OCI-LY3 (cell line): ENCODE data around the gene SYT7.

Source experiments
- H2AFZ ChIP-seq: fragments of 200-600, 300-600 bp; shearing (Covaris generic); 2 replicates; pipeline ENCODE4 v1.6.0; 2014; ENCODE audit warnings: antibody characterized with exemption, low read depth, low read length
- H3K27ac ChIP-seq: fragments of 200-600, 300-600 bp; sonication (generic); 2 replicates; pipeline ENCODE4 v1.5.1; 2014; ENCODE audit warnings: mild to moderate bottlenecking, low read length, moderate library complexity, mixed read lengths
- H3K27me3 ChIP-seq: fragments of 200-600, 300-600 bp; sonication (generic); 2 replicates; pipeline ENCODE4 v1.6.1; 2014; ENCODE audit warnings: low read depth, low read length, mixed read lengths
- H3K36me3 ChIP-seq: fragments of 200-600, 300-600 bp; sonication (generic); replicated peaks from 2 replicates; pipeline ENCODE3; 2014; ENCODE audit warnings: low read depth, low read length, mixed read lengths
- H3K4me1 ChIP-seq: fragments of 300-600, 200-600 bp; sonication (generic); 2 replicates; pipeline ENCODE4 v1.6.1; 2014; ENCODE audit warnings: low read length, mixed read lengths
- H3K4me2 ChIP-seq: fragments of 200-600, 300-600 bp; sonication (generic); 2 replicates; pipeline ENCODE4 v1.6.1; 2014; ENCODE audit warnings: low read length, mixed read lengths
- H3K4me3 ChIP-seq: fragments of 300-600, 200-600 bp; sonication (generic); 2 replicates; pipeline ENCODE4 v1.5.1; 2014; ENCODE audit warnings: antibody characterized with exemption, mild to moderate bottlenecking, low read length, moderate library complexity
- H3K79me2 ChIP-seq: fragments of 300-600, 200-600 bp; shearing (Covaris generic); 2 replicates; pipeline ENCODE4 v1.6.1; 2014; ENCODE audit warnings: mild to moderate bottlenecking, low read length, mixed read lengths
- H3K9ac ChIP-seq: fragments of 300-600, 200-600 bp; shearing (Covaris generic); 2 replicates; pipeline ENCODE4 v1.6.0; 2014; ENCODE audit warnings: mild to moderate bottlenecking, low read length, moderate library complexity
- H3K9me3 ChIP-seq: fragments of 200-600, 300-600 bp; shearing (Covaris generic); 2 replicates; pipeline ENCODE4 v1.6.1; 2014; ENCODE audit warnings: low read length, mixed read lengths; ENCODE audit not compliant: insufficient read depth
- H4K20me1 ChIP-seq: fragments of 200-600, 300-600 bp; sonication (generic); 2 replicates; pipeline ENCODE4 v1.6.1; 2016; ENCODE audit warnings: low read length, mixed read lengths; ENCODE audit not compliant: insufficient read depth
- EZH2phosphoT487 ChIP-seq: fragments of 200-600 bp; shearing (Covaris generic); IDR thresholded peaks from 2 replicates; pipeline ENCODE4 v1.6.1; 2018; ENCODE audit warnings: antibody characterized with exemption, mixed run types, low read depth
- TF ChIP-seq, protein P1 (sequence below): fragments of 200-600, 300-600 bp; sonication (generic); IDR thresholded peaks from 2 replicates; pipeline ENCODE4 v1.5.1; 2014; ENCODE audit warnings: antibody characterized with exemption, low read length, low read depth

SYT7 gene

DNA sequence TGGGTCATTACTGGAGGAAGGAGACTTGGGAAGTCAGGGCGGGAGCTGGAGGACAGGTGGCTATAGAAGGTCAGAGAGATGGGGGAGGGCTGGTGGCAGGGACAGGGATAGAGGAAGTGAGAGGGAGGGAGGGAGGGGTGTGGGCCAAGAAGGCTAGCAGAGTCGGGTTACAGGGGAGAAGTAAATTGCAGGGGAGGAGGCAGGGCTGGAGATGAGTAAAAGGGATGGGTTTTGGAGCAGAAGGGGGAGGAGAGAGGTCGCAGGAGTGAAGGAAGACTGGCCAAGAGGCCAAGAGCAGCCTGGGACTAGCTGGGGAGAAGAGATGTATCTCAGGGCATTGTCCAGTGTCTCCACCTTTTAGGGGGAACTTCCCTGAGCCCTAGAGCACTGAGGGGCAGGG, 39.3 kb downstream of the SYT7 start:
- Histone ChIP-seq H3K4me1 (peaks cover 16% of the 10 kb centered on the region), H3K27ac (no peak overlapping the region), H3K4me2 (peak overlapping the region; percentile 67), H3K36me3 (no peaks in the 10 kb centered on the region), H3K27me3 (peaks cover 10% of the 10 kb centered on the region; the same call in 1 of the 2 replicates), H3K79me2 (no peaks in the 10 kb centered on the region), H4K20me1 (no peaks in the 10 kb centered on the region), H3K4me3 (peak overlapping the region; percentile 13; the same call in 1 of the 2 replicates), H3K9ac (no peak overlapping the region), H2AFZ (no peak overlapping the region), H3K9me3 (no peaks in the 10 kb centered on the region)
- no peak for TF ChIP-seq EZH2phosphoT487

DNA sequence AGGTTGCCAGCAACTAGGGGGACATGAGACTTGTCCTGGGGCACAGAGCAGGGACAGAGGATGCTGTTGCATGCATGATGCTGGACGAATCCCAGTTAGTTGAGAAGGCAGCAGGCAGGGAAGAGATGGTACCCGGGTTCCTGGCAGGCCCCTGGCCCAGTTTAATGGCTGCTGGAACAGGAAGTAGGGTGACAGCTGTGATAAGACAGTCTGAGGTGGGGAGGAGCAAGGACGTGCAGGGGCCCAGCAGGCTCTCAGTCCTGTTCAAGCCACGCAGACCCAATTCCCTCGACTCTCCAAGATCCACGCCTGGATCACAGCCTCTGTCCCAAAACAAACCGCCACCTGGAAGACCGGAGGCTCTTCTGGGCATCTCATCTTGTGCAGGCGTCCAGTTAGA, 40.3 kb downstream of the SYT7 start:
- H3K27me3 ChIP-seq, result peaks cover 12% of the 10 kb centered on the region; the same call in 1 of the 2 replicates
- H3K4me3 ChIP-seq, result no peak overlapping the region
- peaks cover 16% of the 10 kb centered on the region for H3K4me1 ChIP-seq
- no peaks in the 10 kb centered on the region for H3K9me3 ChIP-seq
- no peak overlapping the region for H3K27ac ChIP-seq
- no peaks in the 10 kb centered on the region for H3K79me2 ChIP-seq
- no peak overlapping the region for H3K4me2 ChIP-seq
- H3K9ac ChIP-seq, result no peak overlapping the region
- no peaks in the 10 kb centered on the region for H3K36me3 ChIP-seq
- H2AFZ ChIP-seq, result no peak overlapping the region
- H4K20me1 ChIP-seq, result no peaks in the 10 kb centered on the region
- TF ChIP-seq, protein P1, sequence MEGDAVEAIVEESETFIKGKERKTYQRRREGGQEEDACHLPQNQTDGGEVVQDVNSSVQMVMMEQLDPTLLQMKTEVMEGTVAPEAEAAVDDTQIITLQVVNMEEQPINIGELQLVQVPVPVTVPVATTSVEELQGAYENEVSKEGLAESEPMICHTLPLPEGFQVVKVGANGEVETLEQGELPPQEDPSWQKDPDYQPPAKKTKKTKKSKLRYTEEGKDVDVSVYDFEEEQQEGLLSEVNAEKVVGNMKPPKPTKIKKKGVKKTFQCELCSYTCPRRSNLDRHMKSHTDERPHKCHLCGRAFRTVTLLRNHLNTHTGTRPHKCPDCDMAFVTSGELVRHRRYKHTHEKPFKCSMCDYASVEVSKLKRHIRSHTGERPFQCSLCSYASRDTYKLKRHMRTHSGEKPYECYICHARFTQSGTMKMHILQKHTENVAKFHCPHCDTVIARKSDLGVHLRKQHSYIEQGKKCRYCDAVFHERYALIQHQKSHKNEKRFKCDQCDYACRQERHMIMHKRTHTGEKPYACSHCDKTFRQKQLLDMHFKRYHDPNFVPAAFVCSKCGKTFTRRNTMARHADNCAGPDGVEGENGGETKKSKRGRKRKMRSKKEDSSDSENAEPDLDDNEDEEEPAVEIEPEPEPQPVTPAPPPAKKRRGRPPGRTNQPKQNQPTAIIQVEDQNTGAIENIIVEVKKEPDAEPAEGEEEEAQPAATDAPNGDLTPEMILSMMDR, result no peak
- TF ChIP-seq EZH2phosphoT487, result no peak

DNA sequence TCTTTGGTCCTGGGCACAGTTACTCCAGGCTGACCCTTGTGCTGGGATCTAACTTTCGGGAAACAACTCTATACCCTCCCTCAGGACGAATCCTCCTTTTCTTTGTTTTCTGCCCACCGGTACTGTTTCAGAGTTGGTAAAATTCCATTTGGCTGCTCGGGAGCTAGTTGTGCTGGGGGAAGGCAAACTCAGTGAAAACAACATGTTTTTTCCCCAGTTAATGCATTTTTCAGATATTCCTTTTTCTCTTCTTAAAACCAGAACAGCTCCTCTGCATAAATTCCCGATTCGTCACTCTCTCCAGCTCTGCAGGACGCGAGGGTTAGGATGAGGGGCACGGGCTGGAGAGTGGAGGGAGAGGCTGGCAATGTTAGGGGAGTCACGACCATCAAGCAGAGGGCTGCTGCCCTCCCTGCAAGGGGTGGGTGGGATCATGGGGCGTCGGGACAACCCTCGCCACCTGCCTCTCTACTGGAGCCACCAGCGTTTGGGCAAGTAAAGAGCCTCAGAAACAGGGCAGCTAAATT, 41.0 kb downstream of the SYT7 start:
- Histone ChIP-seq H3K9ac (no peak overlapping the region), H4K20me1 (no peaks in the 10 kb centered on the region), H3K4me3 (no peak overlapping the region), H3K4me2 (no peak overlapping the region), H3K4me1 (peaks cover 16% of the 10 kb centered on the region), H2AFZ (no peak overlapping the region), H3K27ac (no peak overlapping the region), H3K36me3 (no peaks in the 10 kb centered on the region), H3K79me2 (no peaks in the 10 kb centered on the region), H3K9me3 (no peaks in the 10 kb centered on the region), H3K27me3 (peaks cover 13% of the 10 kb centered on the region; the same call in 1 of the 2 replicates)
- TF ChIP-seq, protein P1, result no peak
- TF ChIP-seq EZH2phosphoT487, result no peak

DNA sequence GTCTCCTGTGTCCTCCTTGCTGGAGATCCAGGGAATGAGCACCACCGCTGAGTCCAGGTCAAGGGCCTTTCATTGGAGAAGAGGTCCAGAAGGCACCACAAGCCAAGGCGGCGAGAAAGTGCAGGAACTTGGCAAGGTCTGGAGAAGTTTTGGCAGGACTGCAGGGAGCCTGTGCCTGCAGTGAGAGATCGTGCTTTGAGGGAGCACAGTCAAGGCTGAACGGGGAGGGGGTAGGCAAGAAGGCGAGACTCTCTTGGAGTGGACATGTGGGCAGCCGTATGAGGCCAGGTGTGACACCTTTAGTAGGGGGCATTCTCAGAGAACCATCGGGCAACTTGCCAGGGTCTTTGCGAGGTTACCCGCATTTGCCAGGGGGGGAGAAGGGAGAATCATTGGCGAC, 41.9 kb downstream of the SYT7 start:
- Histone ChIP-seq H3K27ac (no peak overlapping the region), H3K4me3 (no peak overlapping the region), H3K27me3 (peaks cover 17% of the 10 kb centered on the region; the same call in 1 of the 2 replicates), H2AFZ (no peak overlapping the region), H3K9ac (no peak overlapping the region), H3K79me2 (no peaks in the 10 kb centered on the region), H3K4me2 (no peak overlapping the region), H3K36me3 (no peaks in the 10 kb centered on the region), H3K9me3 (no peaks in the 10 kb centered on the region), H4K20me1 (no peaks in the 10 kb centered on the region), H3K4me1 (peaks cover 16% of the 10 kb centered on the region)
- TF ChIP-seq, protein P1, result no peak
- TF ChIP-seq EZH2phosphoT487, result no peak

DNA sequence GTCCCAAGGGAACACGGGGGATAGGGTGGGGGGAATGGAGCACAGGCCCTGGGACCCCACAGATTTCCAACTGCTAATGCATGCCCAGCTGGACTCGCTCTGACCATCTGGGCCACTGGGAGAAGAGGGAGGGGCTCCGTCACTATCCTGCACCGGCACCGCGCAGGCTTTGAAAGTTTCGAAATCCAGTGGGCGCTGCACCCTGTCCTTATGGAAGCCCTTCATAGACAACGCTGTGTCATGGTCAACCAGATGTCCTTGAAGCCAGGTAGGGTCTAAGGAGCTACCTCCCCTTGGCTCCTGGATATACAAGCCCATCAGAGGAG, 42.3 kb downstream of the SYT7 start:
- no peaks in the 10 kb centered on the region for H3K79me2 ChIP-seq
- peaks cover 16% of the 10 kb centered on the region for H3K4me1 ChIP-seq
- no peak overlapping the region for H3K4me3 ChIP-seq
- peaks cover 21% of the 10 kb centered on the region for H3K27me3 ChIP-seq
- H2AFZ ChIP-seq, result no peak overlapping the region
- H4K20me1 ChIP-seq, result no peaks in the 10 kb centered on the region
- H3K9ac ChIP-seq, result no peak overlapping the region
- no peak overlapping the region for H3K4me2 ChIP-seq
- no peak overlapping the region for H3K27ac ChIP-seq
- no peaks in the 10 kb centered on the region for H3K36me3 ChIP-seq
- H3K9me3 ChIP-seq, result no peaks in the 10 kb centered on the region
- TF ChIP-seq, protein P1, result no peak
- TF ChIP-seq EZH2phosphoT487, result no peak
